Tongue (tissue), 3 donors: ENCODE data around the gene MBD4. TPM values are rescaled to one million over a fixed set of nuclear protein-coding genes. Genes with fewer than 3 reads are reported as not detected.

ENCODE experiments used
- DNase-seq: peaks from one replicate; pipeline ENCODE4 v3.0.0-alpha.2; 2015
- small RNA-seq: library from RNA; depleted of rRNA; stranded (forward); fragments of <200 nt; gene quantifications from one replicate; pipeline ENCODE3, GENCODE V24; 2014; ENCODE audit warnings: low replicate concordance
- total RNA-seq: library from RNA; depleted of rRNA; stranded (reverse); fragments of >200 nt; gene quantifications from one replicate; pipeline ENCODE4 v1.2.3, GENCODE V29; 2014

MBD4 gene
- total RNA-seq, 1 donor from 2014 or later = 24.6 TPM

DNA sequence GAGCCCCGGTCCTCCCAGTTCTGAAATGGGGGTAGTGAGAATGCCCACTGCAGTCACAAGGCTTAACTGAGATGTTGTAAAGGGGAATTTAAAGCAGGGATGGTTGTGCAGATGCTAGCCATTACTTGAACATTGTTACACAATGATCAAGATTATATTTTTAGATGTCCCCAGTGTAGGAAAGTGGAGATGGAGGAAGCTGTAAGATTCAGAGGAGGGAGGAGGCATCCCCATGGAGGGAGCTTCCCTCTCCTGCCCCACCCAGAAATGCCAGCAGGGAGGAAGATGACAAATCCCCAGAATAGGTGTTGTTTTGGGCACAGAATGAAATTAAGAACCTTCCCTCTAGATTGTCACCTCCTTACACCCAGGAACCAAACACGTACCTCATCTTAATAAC is 57.4 kb downstream of the MBD4 start:
- DNase-seq = no peak

Small RNAs within 50 kb of the gene (small RNA-seq; reads per million reads assigned to genes)
- 4.4 reads per million, percentile 92 among the genes with 10 or more reads in this experiment for gene SNORA7B

Other genes starting within 250 kb of the MBD4 start
- 110 TPM for gene COPG1, start 190.3 kb downstream of the MBD4 start, total RNA-seq
- gene HMCES, start 161.1 kb downstream of the MBD4 start, total RNA-seq = 28.0 TPM
- not detected for gene EFCAB12, start 11.3 kb downstream of the MBD4 start, total RNA-seq
- 37.7 TPM for gene IFT122, start 276 bp upstream of the MBD4 start, total RNA-seq
- gene RHO, start 88.7 kb upstream of the MBD4 start, total RNA-seq = not detected
- not detected for gene H1-8, start 103.2 kb upstream of the MBD4 start, total RNA-seq
- 131 TPM for gene PLXND1, start 166.7 kb upstream of the MBD4 start, total RNA-seq